Sigmoid colon (tissue), 4 donors: Measurements from ENCODE around the gene TEAD4.

Experiments
- CTCF ChIP-seq, 4 experiments: fragments of 450-650 bp in 3 of 4; fragments of 200-600 bp in 1 of 4; IDR thresholded peaks; one replicate each; pipeline ENCODE4 v1.5.1; 2016 to 2019; ENCODE audit warnings: antibody characterized with exemption in 4 of 4, mild to moderate bottlenecking in 3 of 4, moderate library complexity in 2 of 4
- EP300 ChIP-seq, 4 donors: sonication (generic); formaldehyde crosslinking; IDR thresholded peaks; one replicate each; pipeline ENCODE4 v1.6.1; 2017; ENCODE audit warnings: antibody characterized with exemption in 4 of 4
- POLR2A ChIP-seq, 2 donors: fragments of 450-650 bp; IDR thresholded peaks; one replicate each; pipeline ENCODE4 v1.6.1; 2016; ENCODE audit warnings: antibody characterized with exemption in 2 of 2, mild to moderate bottlenecking in 2 of 2, moderate library complexity in 2 of 2
- POLR2AphosphoS5 ChIP-seq, 4 donors: sonication (generic); formaldehyde crosslinking; IDR thresholded peaks; one replicate each; pipeline ENCODE4 v1.6.1; 2017; ENCODE audit warnings: antibody characterized with exemption in 4 of 4

- TF ChIP-seq EP300 (IDR thresholded peaks at IDR 0.05) (no peak), CTCF (IDR thresholded peaks at IDR 0.05) (no peak), POLR2AphosphoS5 (IDR thresholded peaks at IDR 0.05) (peak in 1 of 4 donors; percentile 28), POLR2A (IDR thresholded peaks at IDR 0.05) (no peak)
Observed at GRCh38 chr12:2959192-2959504, at the start of gene TEAD4.
